GM19467 (cell line): Measurements from ENCODE around the gene TMEM187.
A peak's percentile ranks its signal among the peaks of the same experiment; 100 is the strongest.

Experiments
- ATAC-seq: cut with Tn5 transposase; IDR thresholded peaks from one replicate; pipeline ENCODE4 v1.9.1; 2021; ENCODE audit warnings: mild to moderate bottlenecking, moderate library complexity; ENCODE audit not compliant: unreplicated experiment

TMEM187 gene

GRCh38 chrX:153972368-153973126 lies at the start of gene TMEM187:
TSS of gene TMEM187 (plus strand) at chrX:153972754. CDS start at chrX:153982063, 9,309 bp downstream.
- ATAC-seq, result peak; percentile 41

DNA sequence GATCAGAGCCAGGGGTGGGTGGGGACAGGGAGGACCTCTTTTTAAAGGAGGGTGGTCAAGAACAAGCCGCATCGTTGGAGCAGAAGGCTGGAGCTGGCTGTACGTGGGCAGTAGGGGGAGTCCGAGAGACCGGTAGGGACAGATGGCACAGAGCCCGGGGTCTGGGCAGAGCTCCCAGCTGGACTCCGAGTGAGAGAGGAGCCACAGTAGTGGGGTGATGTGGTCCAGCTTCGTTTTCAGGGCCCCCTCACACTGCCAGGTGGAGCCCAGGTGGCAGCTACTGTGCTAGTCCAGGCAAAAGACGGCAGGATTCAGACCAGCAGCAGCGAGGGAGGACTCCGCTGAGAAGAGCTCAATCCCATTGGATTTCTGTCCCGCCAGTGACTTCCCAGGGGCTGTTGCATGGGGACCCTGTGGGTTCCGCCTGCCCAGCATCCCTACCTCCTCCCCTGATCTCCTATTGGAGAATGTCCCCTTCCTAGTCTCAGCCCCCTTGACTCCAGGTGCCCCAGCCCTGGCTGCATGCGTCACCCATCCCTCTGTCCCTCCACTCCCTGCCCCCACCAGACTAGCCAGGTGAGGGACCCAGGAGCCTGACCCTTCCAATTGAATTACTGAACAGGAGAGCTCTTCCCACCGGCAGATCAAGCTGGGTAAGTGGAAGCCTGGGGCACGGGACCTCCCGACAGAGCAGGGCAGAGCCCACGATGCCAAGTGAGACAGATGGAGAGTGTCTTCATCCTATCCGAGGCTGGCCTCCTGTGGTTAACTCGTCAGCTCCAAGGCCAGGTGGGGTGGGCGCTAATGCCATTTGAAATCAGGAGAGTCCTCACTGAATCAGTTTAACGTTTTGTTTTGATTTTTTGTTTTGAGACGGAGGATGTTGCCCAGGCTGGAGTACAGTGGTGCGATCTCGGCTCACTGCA lies 49.4 kb upstream of the TMEM187 start:
- no peak for ATAC-seq

- ATAC-seq, result no peak
Observed at GRCh38 chrX:153924149-153924861, 48.2 kb upstream of the TMEM187 start.

GRCh38 chrX:153925387-153925738 lies 47.2 kb upstream of the TMEM187 start:
- ATAC-seq, result no peak

DNA sequence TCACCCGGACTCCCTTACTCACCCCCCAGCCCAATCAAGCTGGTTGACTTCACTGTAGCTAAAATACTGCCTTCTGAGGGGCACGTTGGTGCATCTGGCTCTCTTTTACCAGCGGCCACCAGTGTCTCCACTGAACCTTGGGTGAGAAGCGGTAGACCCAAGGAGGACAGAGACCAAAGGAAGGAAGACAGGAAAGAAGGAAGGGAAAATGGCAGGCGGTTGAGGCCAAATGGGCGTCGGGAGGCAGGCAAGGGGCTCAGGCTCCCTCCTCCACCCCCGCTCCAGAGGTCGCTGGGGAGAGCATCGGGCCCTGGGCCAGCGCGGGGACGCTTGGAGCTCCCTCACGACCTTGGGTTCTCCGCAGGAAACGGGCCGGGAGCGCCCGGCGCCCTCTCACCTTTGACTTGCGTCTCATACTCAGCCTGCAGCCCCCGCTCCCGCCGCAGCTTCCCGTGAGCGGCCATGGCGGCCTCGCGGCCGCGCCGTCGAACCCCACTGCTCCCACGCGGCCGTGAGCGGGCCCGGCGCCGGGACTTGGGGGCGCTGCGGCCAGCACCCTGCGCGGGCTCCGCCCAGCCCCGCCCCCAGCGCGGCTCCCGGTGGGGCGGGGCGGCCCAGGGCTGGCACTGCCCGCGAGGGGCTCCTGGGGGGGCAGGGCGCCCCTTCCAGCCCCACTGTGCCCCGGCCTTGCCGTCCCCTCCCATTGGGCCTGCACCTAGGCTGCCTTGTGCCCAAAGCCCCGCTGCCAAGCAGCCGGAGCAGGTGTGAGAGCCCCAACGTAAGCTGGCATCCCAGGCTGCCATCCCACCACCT lies 46.6 kb upstream of the TMEM187 start, which contains the start of gene ARHGAP4:
TSS of gene ARHGAP4 (minus strand) at position 526 of the 813 bp plus-strand sequence. CDS start at position 464, 62 bp downstream.
- ATAC-seq, result no peak

DNA sequence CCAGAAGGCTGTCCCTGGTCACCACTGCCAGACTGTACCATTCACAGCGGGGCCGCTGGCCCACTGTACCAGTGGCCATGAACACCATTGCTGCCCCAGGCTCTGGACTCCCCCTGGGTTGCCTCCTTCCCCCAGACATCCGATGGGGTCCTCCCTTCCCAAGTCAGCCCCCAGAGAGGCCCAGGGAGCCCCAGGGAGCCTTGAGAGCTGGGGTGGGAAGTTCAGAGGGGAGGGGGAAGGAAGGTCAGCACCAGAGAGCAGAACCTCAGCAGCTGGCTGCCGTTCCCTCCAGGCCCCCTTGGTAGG lies 46.0 kb upstream of the TMEM187 start:
- no peak for ATAC-seq

DNA sequence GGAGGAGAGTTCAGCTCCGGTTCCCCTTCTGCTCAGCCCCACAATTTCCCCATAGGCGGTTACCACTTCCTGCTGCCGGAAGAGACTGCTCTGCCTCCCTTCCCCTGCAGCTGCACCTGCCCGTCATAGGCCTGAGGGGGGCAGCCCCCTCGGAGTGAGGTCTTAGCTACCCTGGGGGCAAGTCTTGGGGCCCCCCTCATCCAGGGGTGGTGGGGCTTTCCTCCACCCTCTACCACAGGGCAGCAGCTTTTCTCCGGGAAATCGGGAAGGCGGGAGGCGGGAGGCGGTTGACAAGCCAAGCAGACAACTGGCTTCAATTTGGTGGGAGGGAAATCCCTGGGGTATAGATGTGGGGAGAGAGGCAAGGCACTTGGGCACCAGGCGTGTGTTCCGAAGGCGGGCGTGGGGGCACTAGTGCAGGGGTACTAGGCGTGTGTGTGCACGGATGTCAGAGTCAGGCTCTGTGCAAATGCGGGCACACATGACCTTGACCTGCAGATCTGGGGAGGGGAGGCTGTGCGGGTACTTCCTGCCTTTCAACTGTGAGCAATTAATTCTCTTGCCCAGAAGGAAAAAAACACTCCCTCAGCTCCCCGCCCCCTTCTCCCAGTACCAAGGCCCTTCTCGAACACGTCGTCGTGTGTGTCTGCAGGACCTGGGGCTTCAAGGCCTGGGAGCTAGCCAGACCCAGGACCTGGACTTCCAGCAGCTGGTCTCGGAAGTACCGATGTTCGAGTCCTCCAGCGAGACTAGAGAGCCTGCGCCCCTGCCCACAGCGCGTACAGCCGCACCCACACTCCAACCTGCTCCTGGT lies 45.5 kb upstream of the TMEM187 start:
- ATAC-seq, result peak; percentile 42

- no peak for ATAC-seq
Observed at GRCh38 chrX:153927672-153927921, 45.0 kb upstream of the TMEM187 start.

DNA sequence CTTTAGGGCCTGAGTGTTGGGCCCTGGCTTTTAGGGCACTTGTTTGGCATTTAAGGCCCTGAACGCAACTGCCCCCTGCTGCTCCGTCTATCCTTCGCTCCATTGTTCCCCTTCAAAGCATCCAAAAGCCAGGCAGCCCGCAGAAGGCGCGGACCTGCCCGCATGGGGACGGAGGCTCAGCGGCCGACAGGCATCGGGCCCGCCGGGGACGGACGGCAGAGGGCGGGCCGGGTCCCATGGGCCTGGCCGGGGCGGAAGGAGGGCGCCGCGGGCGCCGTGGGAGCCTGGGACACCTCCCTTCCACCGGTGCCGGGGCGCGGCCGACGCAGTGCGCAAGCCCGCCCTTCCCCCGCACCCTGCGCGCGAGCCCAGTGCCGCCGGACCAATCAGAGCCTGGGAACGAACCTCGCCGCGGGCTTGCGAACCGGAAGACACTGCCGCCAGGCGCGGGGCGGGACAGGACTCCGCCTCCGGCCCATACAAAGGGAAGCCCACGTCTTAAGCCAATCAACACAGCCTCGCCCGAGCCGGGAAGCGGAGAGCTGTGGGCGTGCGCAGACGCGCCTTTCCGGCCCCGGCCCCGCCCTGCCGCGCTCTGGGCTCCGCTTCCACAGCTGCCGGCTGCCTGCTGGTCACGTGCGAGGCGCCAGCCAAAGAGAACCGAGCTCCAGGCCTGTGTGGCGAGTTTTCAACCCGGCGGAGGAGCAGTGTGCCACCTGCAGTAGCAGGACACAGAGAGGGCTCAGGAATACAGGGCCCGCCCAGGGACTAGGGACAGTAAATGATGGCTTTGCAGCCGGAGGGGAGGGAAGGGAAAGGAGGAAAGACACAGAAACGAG lies 44.4 kb upstream of the TMEM187 start:
- ATAC-seq, result peak; percentile 68

DNA sequence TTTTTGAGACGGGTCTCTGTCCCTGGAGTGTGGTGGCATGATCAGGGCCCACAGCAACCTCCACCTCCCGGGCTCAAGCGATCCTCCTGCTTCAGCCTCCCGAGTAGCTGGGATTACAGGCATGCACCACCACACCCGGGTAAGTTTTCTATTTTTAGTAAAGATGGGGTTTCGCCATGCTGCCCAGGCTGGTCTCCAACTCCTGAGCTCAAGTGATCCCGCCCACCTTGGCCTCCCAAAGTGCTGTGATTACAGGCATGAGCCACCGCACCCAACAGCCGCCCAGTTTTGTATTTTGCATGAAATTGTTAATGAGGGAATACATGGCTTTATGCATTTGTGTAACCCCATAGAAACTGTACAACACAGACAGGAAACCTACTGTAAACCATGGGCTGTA lies 43.7 kb upstream of the TMEM187 start:
- ATAC-seq, result no peak

- no peak for ATAC-seq
Observed at GRCh38 chrX:153929576-153929975, 43.0 kb upstream of the TMEM187 start.

DNA sequence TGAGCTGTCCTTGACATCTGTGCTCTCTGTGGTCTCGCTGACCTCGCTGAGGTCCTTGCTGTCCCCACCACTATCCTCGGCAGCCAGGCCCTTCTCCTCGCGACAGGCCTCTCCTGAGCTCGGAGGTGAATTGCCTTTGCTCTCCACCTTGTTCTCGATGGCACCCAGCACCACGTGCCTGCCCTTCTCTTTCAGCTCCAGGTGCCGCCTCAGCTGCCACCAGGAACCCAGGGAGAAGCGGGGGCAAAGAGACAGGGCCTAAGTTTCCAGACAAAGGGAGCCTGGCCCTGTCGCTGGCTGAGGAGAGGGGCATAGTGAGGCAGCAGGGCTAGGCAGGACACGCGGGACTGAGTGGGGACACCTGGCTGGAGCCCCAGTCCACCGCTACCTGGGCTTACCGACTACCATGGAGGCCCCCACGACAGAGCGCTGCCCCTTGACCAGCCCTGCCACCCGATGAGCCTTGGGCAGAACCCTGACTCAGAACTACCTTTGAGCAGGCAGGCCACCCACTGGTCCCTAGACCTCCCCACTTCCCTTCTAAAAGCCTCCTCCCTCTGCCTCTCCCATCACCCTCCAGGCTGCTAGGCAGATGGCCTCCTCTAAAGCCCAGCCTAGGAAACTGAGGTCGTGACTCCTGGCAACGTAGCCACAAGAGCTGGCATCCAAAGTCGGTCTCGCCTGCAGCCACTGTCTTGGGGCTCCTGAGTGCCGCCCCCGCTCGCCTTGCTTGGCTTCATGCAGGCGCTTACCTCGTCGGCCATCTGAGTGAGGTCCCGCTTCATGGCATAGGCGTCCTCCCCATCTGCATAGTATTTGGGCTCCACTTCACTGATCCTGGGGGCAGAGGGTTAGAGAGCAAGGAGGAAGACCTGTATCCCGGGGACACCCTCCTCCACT lies 42.3 kb upstream of the TMEM187 start:
- no peak for ATAC-seq

GRCh38 chrX:153931151-153931550 lies 41.4 kb upstream of the TMEM187 start:
- no peak for ATAC-seq

- no peak for ATAC-seq
Observed at GRCh38 chrX:153931748-153932147, 40.8 kb upstream of the TMEM187 start.

DNA sequence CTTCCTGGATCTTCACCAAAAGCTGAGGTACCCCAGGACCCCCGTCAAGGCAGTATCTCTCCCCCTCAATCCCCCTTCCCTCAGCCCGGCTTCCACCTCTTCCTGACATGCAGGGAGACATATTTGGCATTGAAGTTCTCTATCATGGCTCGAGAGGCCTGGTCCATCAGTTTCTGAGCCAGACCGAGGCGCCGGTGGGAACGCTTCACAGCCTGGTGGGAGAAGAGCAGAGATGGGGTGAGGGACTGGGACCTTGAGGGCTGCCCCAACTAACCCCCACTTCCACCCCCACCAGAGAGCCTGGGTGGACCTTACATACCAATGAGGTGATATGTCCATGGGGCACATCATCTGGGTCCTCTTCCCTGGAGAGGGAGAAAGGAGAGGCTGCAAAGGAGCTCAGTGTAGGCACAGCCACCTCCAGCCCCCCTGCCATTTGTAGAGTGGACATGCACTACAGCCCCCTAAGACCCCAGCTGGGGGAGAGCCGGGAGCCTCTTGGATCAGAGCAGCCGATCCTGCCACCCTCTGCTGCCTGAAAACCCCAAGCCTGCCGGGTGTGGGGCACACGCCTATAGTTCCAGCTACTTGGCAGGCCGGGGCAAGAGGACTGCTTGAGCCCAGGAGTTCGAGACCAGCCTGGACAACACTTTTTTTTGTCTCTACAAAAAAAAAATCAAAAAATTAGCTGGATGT lies 40.2 kb upstream of the TMEM187 start:
- no peak for ATAC-seq

DNA sequence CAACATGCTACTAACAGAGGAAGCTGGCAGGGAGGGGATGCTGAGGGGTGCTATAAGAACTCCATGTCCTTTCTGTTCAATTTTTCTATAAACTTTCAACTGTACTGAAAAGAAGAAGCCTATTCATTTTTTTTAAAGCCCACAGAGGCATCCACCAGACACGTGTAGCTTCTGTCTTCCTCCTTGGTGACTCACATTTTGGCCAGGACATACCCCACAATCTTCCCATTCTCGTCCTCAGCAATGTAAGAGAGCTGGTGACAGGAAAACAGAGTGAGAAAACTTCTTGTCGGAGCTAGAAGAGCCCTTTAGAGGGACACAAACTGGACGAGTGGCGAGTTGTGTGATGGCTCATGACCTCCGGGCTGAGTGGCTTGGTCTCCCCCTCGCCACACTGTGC lies 38.8 kb upstream of the TMEM187 start:
- no peak for ATAC-seq

GRCh38 chrX:153934148-153934761 lies 38.3 kb upstream of the TMEM187 start:
- ATAC-seq, result peak; percentile 16
